ENCODE measurements around the gene CSF1.
A peak's percentile ranks its signal among the peaks of the same experiment; 100 is the strongest.
"Not testable (repeated sequence)": the region's sequence is repeated elsewhere in the genome, so short reads cannot be mapped to it uniquely, and the experiment has no call there.

Gene CSF1

GRCh38 chr1:109876617-109877316 lies 33.9 kb upstream of the CSF1 start:
- Histone ChIP-seq H3K36me3 (ENCODE audit: low read depth) (no peaks in the 10 kb centered on the region), H3K9me3 (ENCODE audit: severe bottlenecking) (no peaks in the 10 kb centered on the region), H3K27me3 (ENCODE audit: insufficient read depth, poor library complexity, severe bottlenecking) (no peaks in the 10 kb centered on the region), H3K4me3 (ENCODE audit: severe bottlenecking) (no peak overlapping the region), H3K27ac (ENCODE audit: poor library complexity, severe bottlenecking) (peak overlapping the region; percentile 55), H3K4me1 (ENCODE audit: insufficient read depth, poor library complexity, severe bottlenecking) (peaks cover 17% of the 10 kb centered on the region)
- no peak for ATAC-seq (ENCODE audit: low read depth)
- no peak for DNase-seq (ENCODE audit: low spot score)
- no peak for TF ChIP-seq CTCF (IDR thresholded peaks at IDR 0.05; ENCODE audit: poor library complexity, severe bottlenecking)

GRCh38 chr1:109877317-109877771 lies 33.3 kb upstream of the CSF1 start:
- ATAC-seq (ENCODE audit: low read depth), result peak; percentile 93
- H3K4me1 ChIP-seq (ENCODE audit: insufficient read depth, poor library complexity, severe bottlenecking), result peaks cover 12% of the 10 kb centered on the region
- no peaks in the 10 kb centered on the region for H3K9me3 ChIP-seq (ENCODE audit: severe bottlenecking)
- no peaks in the 10 kb centered on the region for H3K27me3 ChIP-seq (ENCODE audit: insufficient read depth, poor library complexity, severe bottlenecking)
- H3K27ac ChIP-seq (ENCODE audit: poor library complexity, severe bottlenecking), result peak overlapping the region; percentile 55
- TF ChIP-seq CTCF (IDR thresholded peaks at IDR 0.05; ENCODE audit: poor library complexity, severe bottlenecking), result no peak
- DNase-seq (ENCODE audit: low spot score), result no peak
- no peaks in the 10 kb centered on the region for H3K36me3 ChIP-seq (ENCODE audit: low read depth)
- H3K4me3 ChIP-seq (ENCODE audit: severe bottlenecking), result no peak overlapping the region

- peak overlapping the region; percentile 55 for H3K27ac ChIP-seq (ENCODE audit: poor library complexity, severe bottlenecking)
- ATAC-seq (ENCODE audit: low read depth), result no peak
- no peaks in the 10 kb centered on the region for H3K27me3 ChIP-seq (ENCODE audit: insufficient read depth, poor library complexity, severe bottlenecking)
- H3K4me3 ChIP-seq (ENCODE audit: severe bottlenecking), result no peak overlapping the region
- no peaks in the 10 kb centered on the region for H3K9me3 ChIP-seq (ENCODE audit: severe bottlenecking)
- peaks cover 10% of the 10 kb centered on the region for H3K4me1 ChIP-seq (ENCODE audit: insufficient read depth, poor library complexity, severe bottlenecking)
- no peak for DNase-seq (ENCODE audit: low spot score)
- TF ChIP-seq CTCF (IDR thresholded peaks at IDR 0.05; ENCODE audit: poor library complexity, severe bottlenecking), result no peak
- no peaks in the 10 kb centered on the region for H3K36me3 ChIP-seq (ENCODE audit: low read depth)
Observed at GRCh38 chr1:109877776-109878175, 32.9 kb upstream of the CSF1 start.

- Histone ChIP-seq H3K36me3 (ENCODE audit: low read depth) (no peaks in the 10 kb centered on the region), H3K9me3 (ENCODE audit: severe bottlenecking) (no peaks in the 10 kb centered on the region), H3K27me3 (ENCODE audit: insufficient read depth, poor library complexity, severe bottlenecking) (no peaks in the 10 kb centered on the region), H3K27ac (ENCODE audit: poor library complexity, severe bottlenecking) (no peak overlapping the region), H3K4me1 (ENCODE audit: insufficient read depth, poor library complexity, severe bottlenecking) (peaks cover 5% of the 10 kb centered on the region), H3K4me3 (ENCODE audit: severe bottlenecking) (no peak overlapping the region)
- no peak for DNase-seq (ENCODE audit: low spot score)
- TF ChIP-seq CTCF (IDR thresholded peaks at IDR 0.05; ENCODE audit: poor library complexity, severe bottlenecking), result no peak
- ATAC-seq (ENCODE audit: low read depth), result no peak
Observed at GRCh38 chr1:109878531-109879104, 32.0 kb upstream of the CSF1 start.

GRCh38 chr1:109879371-109879770 lies 31.3 kb upstream of the CSF1 start:
- H3K9me3 ChIP-seq (ENCODE audit: severe bottlenecking); H3K27me3 ChIP-seq (ENCODE audit: insufficient read depth, poor library complexity, severe bottlenecking); H3K4me1 ChIP-seq (ENCODE audit: insufficient read depth, poor library complexity, severe bottlenecking); DNase-seq (ENCODE audit: low spot score); H3K27ac ChIP-seq (ENCODE audit: poor library complexity, severe bottlenecking); ATAC-seq (ENCODE audit: low read depth); H3K4me3 ChIP-seq (ENCODE audit: severe bottlenecking); H3K36me3 ChIP-seq (ENCODE audit: low read depth): not testable (repeated sequence)

Measured in RWPE2 (cell line).